A673 (cell line): ENCODE results near the gene TMEM220. TPM values are rescaled to one million over a fixed set of nuclear protein-coding genes. Genes with fewer than 3 reads are reported as not detected.

Source experiments
- BruUV-seq: library from RNA; stranded (reverse); fragments of 400-500 nt; replicated peaks from 2 replicates; lab custom pipeline; 2021; lab: Mats Ljungman, UMichigan
- CTCF ChIA-PET: fragments of 300-600 bp; sonication (Branson Sonifier 250); formaldehyde crosslinking; loops from one replicate; lab custom pipeline; 2022; ENCODE audit warnings: antibody characterized with exemption; lab: Charles Lee
- POLR2A ChIA-PET: fragments of 300-600 bp; sonication (Branson Sonifier 250); formaldehyde crosslinking; loops from one replicate; lab custom pipeline; 2022; ENCODE audit warnings: antibody characterized with exemption; ENCODE audit not compliant: low non-redundant PET; lab: Charles Lee
- DNase-seq: peaks from one replicate; pipeline ENCODE4 v3.0.0-alpha.2; 2015; ENCODE audit warnings: low spot score
- H3K27ac ChIP-seq: fragments of 200-600 bp; sonication (generic); 2 replicates; pipeline ENCODE4 v1.5.1; 2016; ENCODE audit warnings: mixed run types, low read depth, mild to moderate bottlenecking, mixed read lengths, antibody characterized with exemption, low read length; ENCODE audit not compliant: poor library complexity, severe bottlenecking
- H3K27me3 ChIP-seq: fragments of 200-600 bp; sonication (generic); replicated peaks from 2 replicates; pipeline ENCODE4 v1.6.1; 2017; ENCODE audit warnings: mixed run types, low read depth, mild to moderate bottlenecking, mixed read lengths, antibody characterized with exemption, low read length; ENCODE audit not compliant: insufficient read depth, poor library complexity
- H3K36me3 ChIP-seq: fragments of 200-600 bp; sonication (generic); 2 replicates; pipeline ENCODE4 v1.6.1; 2016; ENCODE audit warnings: mixed run types, mild to moderate bottlenecking, mixed read lengths, antibody characterized with exemption, low read length; ENCODE audit not compliant: insufficient read depth, poor library complexity, severe bottlenecking
- H3K4me1 ChIP-seq: fragments of 200-600 bp; sonication (generic); 2 replicates; pipeline ENCODE4 v1.6.1; 2017; ENCODE audit warnings: mixed run types, mild to moderate bottlenecking, mixed read lengths, antibody characterized with exemption, low read length; ENCODE audit not compliant: insufficient read depth, poor library complexity, severe bottlenecking
- H3K4me3 ChIP-seq: fragments of 200-600 bp; sonication (generic); 2 replicates; pipeline ENCODE4 v1.5.1; 2016; ENCODE audit warnings: low read depth, mixed run types, mild to moderate bottlenecking, mixed read lengths, low read length; ENCODE audit not compliant: poor library complexity, severe bottlenecking
- H3K9me3 ChIP-seq: fragments of 200-600 bp; sonication (generic); 2 replicates; pipeline ENCODE4 v1.6.1; 2016; ENCODE audit warnings: mixed run types, low read depth, mild to moderate bottlenecking, mixed read lengths, antibody characterized with exemption, low read length; ENCODE audit not compliant: poor library complexity, severe bottlenecking
- CTCF ChIP-seq: fragments of 300-800, 200-600 bp; sonication (generic); conservative IDR thresholded peaks from 2 replicates; pipeline ENCODE4 v1.5.1; 2017; ENCODE audit warnings: low read depth, mild to moderate bottlenecking, antibody characterized with exemption, low read length, moderate library complexity, mixed read lengths
- EZH2 ChIP-seq: fragments of 200-600 bp; sonication (generic); IDR thresholded peaks from 2 replicates; pipeline ENCODE4 v1.6.1; 2017; ENCODE audit warnings: borderline replicate concordance, low read depth, mild to moderate bottlenecking, mixed read lengths, antibody characterized with exemption, low read length; ENCODE audit not compliant: poor library complexity, severe bottlenecking
- intact Hi-C: fragments of 100-400 bp; cut with micrococcal nuclease; formaldehyde crosslinking; loops from one replicate; pipeline ENCODE4 v1.10.0; 2022; ENCODE audit not compliant: unreplicated experiment
- total RNA-seq: library from RNA; stranded (reverse); gene quantifications from 2 replicates; pipeline ENCODE4 v1.2.3, GENCODE V29; 2021

TMEM220 gene
- total RNA-seq, 1 experiment from 2014 or later, result 0.11 TPM

- Histone ChIP-seq H3K27me3 (no peaks in the 10 kb centered on the region), H3K9me3 (no peaks in the 10 kb centered on the region), H3K4me1 (no peaks in the 10 kb centered on the region), H3K36me3 (no peaks in the 10 kb centered on the region), H3K4me3 (no peak overlapping the region), H3K27ac (no peak overlapping the region)
- TF ChIP-seq CTCF (no peak), EZH2 (no peak)
- ChIA-PET CTCF (no interaction called here), POLR2A (no interaction called here)
- BruUV-seq, result no TSS peak
- no peak for DNase-seq
- intact Hi-C loops, result no loop called here
These were observed 11.3 kb downstream of the TMEM220 start for GRCh38 chr17:10718547-10718946.

- no peaks in the 10 kb centered on the region for H3K9me3 ChIP-seq
- no peaks in the 10 kb centered on the region for H3K4me1 ChIP-seq
- H3K27ac ChIP-seq, result no peak overlapping the region
- BruUV-seq, result no TSS peak
- no peak overlapping the region for H3K4me3 ChIP-seq
- peaks cover 8% of the 10 kb centered on the region for H3K36me3 ChIP-seq
- no peak for DNase-seq
- no peaks in the 10 kb centered on the region for H3K27me3 ChIP-seq
- intact Hi-C loops, result no loop called here
- POLR2A ChIA-PET, result no interaction called here
- TF ChIP-seq CTCF, result no peak
- no peak for TF ChIP-seq EZH2
- CTCF ChIA-PET, result no interaction called here
These were observed 13.6 kb downstream of the TMEM220 start for GRCh38 chr17:10716218-10716617.

- H3K36me3 ChIP-seq, result peaks cover 23% of the 10 kb centered on the region
- H3K4me1 ChIP-seq, result no peaks in the 10 kb centered on the region
- no TSS peak for BruUV-seq
- no peak overlapping the region for H3K4me3 ChIP-seq
- H3K27me3 ChIP-seq, result no peaks in the 10 kb centered on the region
- no peak for TF ChIP-seq CTCF
- no peak for TF ChIP-seq EZH2
- ChIA-PET CTCF (no interaction called here), POLR2A (no interaction called here)
- DNase-seq, result no peak
- intact Hi-C loops, result no loop called here
- H3K27ac ChIP-seq, result no peak overlapping the region
- no peaks in the 10 kb centered on the region for H3K9me3 ChIP-seq
These were observed 16.5 kb downstream of the TMEM220 start for GRCh38 chr17:10713318-10713717.
